Measurements from ENCODE around the gene PI4KA.

DNA sequence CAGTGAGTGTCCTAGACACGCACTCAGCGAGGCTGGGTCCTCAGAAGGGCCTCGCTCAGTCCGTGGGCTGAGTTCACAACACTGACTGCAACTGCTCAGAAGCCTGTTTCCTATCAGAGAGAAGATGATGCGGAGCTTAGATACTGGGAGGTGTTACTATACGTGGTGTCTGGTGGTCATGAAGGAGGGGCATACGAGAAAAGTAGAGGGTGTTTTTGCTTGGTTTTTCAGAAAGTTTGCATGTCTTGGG is 94.2 kb downstream of the PI4KA start:
- TF ChIP-seq, protein P1, sequence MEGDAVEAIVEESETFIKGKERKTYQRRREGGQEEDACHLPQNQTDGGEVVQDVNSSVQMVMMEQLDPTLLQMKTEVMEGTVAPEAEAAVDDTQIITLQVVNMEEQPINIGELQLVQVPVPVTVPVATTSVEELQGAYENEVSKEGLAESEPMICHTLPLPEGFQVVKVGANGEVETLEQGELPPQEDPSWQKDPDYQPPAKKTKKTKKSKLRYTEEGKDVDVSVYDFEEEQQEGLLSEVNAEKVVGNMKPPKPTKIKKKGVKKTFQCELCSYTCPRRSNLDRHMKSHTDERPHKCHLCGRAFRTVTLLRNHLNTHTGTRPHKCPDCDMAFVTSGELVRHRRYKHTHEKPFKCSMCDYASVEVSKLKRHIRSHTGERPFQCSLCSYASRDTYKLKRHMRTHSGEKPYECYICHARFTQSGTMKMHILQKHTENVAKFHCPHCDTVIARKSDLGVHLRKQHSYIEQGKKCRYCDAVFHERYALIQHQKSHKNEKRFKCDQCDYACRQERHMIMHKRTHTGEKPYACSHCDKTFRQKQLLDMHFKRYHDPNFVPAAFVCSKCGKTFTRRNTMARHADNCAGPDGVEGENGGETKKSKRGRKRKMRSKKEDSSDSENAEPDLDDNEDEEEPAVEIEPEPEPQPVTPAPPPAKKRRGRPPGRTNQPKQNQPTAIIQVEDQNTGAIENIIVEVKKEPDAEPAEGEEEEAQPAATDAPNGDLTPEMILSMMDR (IDR thresholded peaks at IDR 0.05) = no peak
- TF ChIP-seq POLR2A (IDR thresholded peaks at IDR 0.05) = no peak
